EH (cell line): ENCODE data around the gene CDK7.
"Not testable (repeated sequence)": the region's sequence is repeated elsewhere in the genome, so short reads cannot be mapped to it uniquely, and the experiment has no call there.

Experiments used
- DNase-seq: peaks from one replicate; pipeline ENCODE4 v3.0.0-alpha.2; 2015; ENCODE audit warnings: low read depth

CDK7 gene

DNA sequence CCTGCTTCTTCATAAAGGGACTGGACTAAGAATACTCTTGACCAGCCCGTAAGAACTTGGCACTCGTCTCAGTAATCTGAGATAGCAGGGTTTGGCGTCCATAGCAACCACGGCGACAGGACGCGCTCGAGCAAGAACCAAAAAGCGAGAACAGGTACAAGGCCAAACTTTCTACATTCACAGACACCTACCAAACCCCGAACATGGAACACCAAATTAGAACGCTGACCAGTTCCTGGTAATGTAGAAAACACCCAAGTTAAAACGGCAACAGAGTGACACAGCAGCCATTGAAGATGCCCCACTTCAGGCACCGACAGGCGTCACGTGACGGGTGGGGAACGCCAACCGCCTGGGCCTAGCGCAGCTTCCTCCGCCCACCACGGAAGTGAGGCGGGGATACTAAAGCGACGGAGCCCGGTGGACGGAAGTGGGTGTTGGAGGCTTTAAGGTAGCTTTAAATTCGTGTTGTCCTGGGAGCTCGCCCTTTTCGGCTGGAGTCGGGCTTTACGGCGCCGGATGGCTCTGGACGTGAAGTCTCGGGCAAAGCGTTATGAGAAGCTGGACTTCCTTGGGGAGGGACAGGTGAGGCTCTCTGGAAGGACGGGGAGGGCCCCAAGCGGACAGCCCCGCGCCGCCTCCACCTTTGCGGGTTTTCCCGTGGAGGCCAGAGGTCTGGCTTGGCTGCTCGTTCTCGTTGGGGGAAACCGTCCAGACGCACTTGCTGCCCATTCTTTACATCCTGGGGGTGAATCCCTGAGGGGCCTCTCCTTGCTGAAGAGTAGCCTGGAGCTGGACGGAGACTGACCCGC lies at the start of gene CDK7:
CDK7 (plus strand) TSS at position 430 of the 812 bp plus-strand sequence; CDS start at position 520, 90 bp downstream.
- peak; percentile 95 for DNase-seq

GRCh38 chr5:69187342-69187741 lies 47.3 kb upstream of the CDK7 start:
- no peak for DNase-seq

GRCh38 chr5:69188811-69189161 lies 45.9 kb upstream of the CDK7 start:
- DNase-seq, result no peak

DNA sequence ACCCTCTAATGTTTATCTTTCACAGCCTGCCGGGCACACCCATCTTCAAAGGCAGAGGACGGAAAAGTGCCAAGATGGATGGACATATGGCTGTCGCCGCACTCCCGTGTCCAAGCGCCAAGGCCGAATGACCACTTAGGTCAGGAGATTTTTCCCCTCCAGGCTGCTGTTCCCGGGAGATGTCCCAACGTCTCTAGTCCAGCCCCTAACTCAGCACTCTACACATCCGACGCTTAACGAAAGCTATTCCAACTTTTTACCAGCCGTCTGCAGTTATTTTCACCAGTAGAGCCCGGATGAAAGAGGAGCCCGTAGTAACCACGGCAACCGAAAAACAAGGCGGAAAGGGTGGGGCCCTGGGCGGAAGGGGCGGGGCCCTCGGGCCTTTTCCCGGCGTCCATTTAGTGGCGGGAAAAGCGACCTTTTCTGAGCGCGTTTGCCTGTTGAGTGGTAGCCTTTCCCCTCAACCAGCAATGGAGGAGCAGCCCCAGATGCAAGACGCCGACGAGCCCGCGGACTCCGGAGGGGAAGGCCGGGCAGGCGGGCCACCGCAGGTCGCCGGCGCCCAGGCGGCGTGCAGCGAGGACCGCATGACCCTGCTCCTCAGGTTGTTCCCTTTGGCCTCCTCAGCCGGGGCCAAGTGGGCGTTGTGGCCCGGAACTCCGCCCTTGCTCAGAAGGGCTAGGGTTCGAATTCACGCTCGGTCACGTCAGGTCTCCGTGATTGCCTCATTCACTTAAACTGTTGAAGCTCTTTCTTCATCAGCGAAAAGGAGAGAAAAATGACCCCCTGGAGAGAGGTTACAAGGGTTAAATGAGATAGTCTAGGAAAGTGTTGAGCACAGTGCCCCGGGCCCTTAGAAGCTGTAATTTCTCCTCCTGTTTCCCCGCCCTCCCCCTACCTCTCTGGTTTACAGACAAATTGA lies 45.3 kb upstream of the CDK7 start, which contains the start of gene CENPH:
CENPH (plus strand) TSS at position 422 of the 925 bp plus-strand sequence; CDS start at position 474, 52 bp downstream.
- peak; percentile 94 for DNase-seq

DNA sequence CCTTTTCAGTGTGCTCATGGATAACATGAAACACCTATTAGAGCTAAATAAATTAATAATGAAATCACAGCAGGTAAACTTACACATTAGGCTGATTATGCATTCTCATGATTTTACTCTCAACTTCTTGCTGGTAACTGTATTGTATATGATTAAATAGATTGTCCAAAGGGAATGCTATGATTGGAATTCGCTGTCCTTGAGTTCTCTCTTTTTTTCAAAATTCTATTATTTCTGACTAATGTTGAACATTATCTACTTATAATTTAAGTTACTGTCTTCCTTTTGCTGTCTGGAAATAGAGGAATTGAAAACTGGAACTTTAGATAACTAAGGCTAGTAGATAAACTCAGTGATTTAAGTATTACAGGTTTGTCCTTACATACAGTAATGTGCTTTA lies 32.2 kb upstream of the CDK7 start:
- peak; percentile 20 for DNase-seq

DNA sequence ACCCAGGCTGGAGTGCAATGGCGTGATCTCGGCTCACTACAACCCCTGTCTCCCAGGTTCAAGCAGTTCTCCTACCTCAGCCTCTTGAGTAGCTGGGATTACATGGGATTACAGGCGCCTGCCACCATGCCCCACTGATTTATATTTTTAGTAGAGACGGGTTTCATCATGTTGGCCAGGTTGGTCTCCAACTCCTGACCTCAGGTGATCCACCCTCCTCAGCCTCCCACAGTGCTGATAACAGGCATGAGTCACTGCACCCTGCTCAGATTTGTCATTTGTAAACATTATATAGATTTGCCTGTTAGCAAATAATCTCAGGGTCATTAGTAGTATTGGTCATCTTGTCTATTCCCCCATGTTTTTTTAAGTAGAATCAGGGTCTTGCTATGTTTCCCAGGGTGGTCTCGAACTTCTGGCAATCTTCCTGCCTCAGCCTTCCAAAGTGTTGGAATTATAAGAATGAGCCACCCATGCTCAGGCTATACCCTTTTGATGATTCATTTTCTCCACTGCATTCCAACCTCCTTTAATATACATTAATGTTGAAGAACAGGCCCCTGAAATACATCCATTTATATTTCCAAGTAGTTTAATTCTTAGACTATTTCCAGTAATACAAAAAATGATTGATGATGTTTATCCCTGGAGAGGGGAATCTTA lies 28.0 kb upstream of the CDK7 start:
- DNase-seq, result peak; percentile 17

- peak; percentile 62 for DNase-seq
These were observed 25.1 kb upstream of the CDK7 start for GRCh38 chr5:69209602-69210001.

DNA sequence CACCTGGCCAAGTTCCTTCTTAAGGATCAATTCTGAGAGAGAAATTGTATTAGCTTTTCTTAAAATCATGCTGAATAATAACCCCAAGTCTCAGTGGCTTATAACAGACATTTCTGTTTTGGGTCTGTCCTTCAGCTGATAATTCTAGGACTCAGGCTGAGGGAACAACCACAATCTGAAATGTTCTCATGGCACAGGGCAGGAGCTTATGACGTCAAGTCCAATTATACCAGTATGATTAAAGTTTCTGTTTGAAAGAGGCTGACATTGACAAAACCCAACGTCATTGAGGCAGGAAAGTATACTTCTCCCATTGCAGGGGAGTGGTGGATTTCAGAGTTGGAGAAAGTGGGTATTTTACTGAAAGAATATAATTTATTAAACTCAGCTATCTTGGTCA lies 23.5 kb upstream of the CDK7 start:
- no peak for DNase-seq

DNA sequence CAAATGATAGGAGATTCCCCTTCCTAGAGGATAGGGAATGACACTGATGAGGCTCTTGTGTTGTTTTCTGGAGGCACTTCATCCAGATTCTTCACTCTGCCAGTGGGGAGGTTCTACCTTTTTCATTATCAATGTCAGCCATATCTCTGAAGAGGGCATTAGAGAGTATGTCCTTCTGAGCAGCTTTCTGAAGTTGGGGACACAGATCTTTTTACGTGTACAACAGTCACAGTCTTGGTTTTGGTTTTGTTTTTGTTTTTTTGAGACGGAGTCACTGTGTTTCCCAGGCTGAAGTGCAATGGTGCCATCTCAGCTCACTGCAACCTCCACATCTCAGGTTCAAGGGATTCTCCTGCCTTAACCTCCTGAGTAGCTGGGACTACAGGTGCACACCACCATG lies 22.7 kb upstream of the CDK7 start:
- no peak for DNase-seq

DNA sequence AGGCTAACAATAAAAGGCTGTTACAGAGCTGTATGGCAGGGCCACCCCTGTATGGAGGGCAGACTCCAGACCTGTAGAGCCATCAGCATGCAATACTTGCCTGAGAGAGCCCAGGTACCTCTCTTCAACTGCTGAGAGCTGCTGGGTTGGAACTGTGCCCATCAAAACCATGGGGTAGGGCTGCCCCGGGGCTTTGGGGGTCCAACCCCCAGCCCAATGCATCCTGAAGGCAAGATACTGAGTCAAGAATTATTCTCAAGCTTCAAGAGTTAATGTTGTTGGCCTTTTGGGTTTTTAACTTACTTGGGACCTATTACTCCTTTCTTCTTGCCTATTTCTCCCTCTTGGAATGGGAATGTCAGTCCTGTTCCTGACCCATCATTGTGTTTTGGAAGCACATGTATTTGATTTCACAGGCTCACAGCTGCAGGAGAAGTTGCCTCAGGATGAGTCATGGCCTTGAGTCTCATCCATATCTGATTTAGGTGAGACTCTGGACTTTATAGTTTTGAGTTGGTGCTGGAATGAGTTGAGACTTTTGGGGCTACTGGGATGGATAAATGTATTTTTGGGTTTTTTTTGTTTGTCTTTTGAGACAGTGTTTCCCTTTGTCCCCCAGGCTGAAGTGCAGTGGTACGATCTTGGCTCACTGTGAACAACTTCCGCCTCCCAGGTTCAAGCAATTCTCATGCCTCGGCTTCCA lies 21.0 kb upstream of the CDK7 start:
- DNase-seq, result peak; percentile 70

GRCh38 chr5:69217151-69217511 lies 17.6 kb upstream of the CDK7 start:
- DNase-seq, result no peak

- DNase-seq, result peak; percentile 94
These were observed 16.8 kb upstream of the CDK7 start for GRCh38 chr5:69217548-69218526.

DNA sequence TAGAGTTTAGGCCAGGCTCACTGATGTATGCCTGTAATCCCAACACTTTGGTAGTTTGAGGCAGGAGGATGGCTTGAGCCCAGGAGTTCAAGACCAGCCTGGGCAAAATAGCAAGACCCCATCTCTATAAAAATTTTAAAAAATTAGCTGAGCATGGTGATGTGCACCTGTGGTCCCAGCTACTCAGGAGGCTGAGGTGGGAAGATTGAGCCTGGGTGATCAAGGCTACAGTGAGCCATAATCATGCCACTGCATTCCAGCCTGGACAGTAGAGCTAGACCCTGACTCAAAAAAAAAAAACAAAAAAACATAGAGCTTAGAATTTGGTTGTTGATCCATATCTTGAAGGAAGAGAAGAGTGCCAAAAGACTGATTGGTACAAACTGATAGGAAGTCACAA lies 14.7 kb upstream of the CDK7 start:
- DNase-seq, result no peak

DNA sequence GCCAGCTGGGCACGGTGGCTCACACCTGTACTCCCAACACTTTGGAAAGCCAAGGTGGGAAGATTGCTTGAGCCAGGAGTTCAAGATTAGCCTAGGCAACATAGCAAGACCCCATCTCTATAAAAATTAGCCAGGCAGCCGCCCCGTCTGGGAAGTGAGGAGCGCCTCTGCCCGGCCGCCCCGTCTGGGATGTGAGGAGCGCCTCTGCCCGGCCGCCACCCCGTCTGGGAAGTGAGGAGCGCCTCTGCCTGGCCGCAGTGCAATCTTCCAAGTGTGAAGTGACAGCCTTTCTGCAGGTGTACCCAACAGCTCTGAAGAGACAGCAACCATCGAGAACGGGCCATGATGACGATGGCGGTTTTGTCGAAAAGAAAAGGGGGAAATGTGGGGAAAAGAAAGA lies 14.3 kb upstream of the CDK7 start:
- not testable (repeated sequence) for DNase-seq

DNA sequence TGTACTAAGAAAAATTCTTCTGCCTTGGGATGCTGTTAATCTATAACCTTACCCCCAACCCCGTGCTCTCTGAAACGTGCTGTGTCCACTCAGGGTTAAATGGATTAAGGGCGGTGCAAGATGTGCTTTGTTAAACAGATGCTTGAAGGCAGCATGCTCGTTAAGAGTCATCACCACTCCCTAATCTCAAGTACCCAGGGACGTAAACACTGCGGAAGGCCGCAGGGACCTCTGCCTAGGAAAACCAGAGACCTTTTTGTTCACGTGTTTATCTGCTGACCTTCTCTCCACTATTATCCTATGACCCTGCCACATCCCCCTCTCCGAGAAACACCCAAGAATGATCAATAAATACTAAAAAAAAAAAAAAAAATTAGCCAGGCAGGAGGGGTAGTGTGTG lies 13.9 kb upstream of the CDK7 start:
- DNase-seq, result not testable (repeated sequence)

DNA sequence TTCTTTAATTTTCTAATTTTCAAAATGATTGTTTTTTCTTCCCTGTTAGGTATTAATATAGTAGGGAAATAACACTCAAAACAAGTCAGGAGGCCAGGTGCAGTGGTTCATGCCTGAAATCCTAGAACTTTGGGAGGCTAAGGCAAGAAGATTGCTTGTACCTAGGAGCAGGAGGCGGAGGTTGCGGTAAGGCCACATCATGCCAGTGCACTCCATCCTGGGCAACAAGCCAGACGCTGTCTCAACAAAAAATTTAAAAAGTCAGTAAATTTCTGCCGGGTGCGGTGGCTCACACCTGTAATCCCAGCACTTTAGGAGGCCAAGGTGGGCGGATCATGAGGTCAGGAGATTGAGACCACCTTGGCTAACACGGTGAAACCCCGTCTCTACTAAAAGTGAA lies 10.2 kb upstream of the CDK7 start:
- DNase-seq, result no peak

- DNase-seq, result no peak
These were observed 8.8 kb upstream of the CDK7 start for GRCh38 chr5:69225860-69226259.

DNA sequence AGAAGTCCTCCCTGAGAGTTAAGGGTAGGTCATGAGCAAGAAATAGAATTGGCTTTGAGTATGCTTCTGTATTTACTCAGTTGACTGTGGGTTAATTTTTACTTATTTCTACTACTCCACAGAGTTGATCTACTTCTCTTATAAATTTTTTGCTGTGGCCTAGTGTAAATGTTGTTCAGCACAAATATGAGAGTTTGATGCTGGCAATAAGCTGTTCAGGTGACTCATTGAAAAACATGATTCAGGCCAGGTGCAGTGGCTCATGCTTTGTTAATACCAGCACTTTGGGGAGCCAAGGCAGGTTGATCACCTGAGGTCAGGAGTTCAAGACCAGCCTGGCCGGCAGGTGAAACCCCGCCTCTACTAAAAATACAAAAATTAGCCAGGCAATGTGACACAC lies 4.5 kb upstream of the CDK7 start:
- DNase-seq, result no peak

GRCh38 chr5:69231281-69231680 lies 3.4 kb upstream of the CDK7 start:
- no peak for DNase-seq

DNA sequence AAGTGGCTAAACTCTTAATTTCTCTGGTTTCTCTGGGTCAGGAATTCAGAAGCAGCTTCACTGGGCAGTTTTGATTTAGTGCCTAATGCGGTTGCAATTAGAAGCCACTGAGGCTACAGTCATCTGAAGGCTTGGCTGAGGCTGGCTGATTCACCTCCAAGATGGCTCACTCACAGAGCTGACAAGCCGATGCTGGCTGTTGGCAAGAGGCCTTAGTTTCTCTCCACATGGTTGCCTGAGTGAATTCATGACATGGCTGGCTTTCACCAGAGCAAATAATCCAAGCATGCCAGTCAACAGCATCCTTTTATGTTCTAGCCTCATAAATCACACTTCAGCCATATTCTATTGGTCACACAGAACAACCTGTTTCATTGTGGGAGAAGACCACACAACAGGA lies 2.8 kb upstream of the CDK7 start:
- DNase-seq, result no peak

DNA sequence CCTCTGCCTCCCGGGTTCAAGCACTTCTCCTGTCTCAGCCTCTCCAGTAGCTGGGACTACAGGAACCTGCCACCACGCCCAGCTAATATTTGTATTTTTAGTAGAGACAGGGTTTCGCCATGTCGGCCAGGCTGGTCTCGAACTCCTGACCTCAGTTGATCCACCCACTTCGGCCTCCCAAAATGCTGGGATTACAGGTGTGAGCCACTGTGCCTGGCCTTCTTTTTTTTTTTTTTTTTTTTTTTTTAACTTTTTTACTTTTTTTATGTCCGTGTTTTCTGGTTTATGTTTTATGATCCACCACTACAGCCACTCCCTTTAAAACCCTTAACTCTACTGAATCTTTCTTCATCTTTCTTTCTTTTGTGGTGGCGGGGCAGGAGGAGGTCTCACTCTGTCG lies 2.0 kb downstream of the CDK7 start:
- DNase-seq, result not testable (repeated sequence)
